Mammary epithelial cell (primary cell): ENCODE data around the gene SFMBT2.

Experiments used
- EZH2 ChIP-seq: IDR thresholded peaks from 2 replicates; pipeline ENCODE4 v1.6.1; 2012; ENCODE audit warnings: low read length, inconsistent platforms, borderline replicate concordance
- TF ChIP-seq, protein P1 (sequence below), 2 donors: IDR thresholded peaks in 1 of 2; conservative IDR thresholded peaks in 1 of 2; 2 replicates each; pipeline ENCODE4 v1.5.1; 2011 to 2012; ENCODE audit warnings: inconsistent platforms in 2 of 2, low read length in 2 of 2, mild to moderate bottlenecking in 2 of 2, control low read depth in 1 of 2, low read depth in 1 of 2; ENCODE audit not compliant: insufficient read depth in 1 of 2; ENCODE audit errors: extremely low read depth in 1 of 2

DNA sequence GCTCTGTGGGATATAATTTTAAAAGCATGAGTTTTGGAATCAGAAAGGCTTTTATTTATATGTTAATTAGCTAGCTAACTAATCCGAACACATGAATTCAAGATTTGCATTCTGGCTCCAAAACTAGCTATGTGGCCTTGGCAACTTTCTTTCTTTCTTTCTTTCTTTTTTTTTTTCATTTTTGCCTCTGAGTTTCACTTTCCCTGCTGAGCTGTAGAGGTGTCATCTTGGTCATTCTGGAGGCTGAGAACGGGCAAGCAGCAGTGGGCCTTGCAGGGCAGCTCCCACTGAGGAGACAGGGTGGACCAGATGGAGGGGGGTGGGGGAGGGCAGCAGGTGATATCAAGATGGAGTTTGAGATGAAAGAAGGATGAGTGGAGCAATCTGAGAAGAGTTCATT, 24.8 kb upstream of the SFMBT2 start:
- TF ChIP-seq, protein P1, sequence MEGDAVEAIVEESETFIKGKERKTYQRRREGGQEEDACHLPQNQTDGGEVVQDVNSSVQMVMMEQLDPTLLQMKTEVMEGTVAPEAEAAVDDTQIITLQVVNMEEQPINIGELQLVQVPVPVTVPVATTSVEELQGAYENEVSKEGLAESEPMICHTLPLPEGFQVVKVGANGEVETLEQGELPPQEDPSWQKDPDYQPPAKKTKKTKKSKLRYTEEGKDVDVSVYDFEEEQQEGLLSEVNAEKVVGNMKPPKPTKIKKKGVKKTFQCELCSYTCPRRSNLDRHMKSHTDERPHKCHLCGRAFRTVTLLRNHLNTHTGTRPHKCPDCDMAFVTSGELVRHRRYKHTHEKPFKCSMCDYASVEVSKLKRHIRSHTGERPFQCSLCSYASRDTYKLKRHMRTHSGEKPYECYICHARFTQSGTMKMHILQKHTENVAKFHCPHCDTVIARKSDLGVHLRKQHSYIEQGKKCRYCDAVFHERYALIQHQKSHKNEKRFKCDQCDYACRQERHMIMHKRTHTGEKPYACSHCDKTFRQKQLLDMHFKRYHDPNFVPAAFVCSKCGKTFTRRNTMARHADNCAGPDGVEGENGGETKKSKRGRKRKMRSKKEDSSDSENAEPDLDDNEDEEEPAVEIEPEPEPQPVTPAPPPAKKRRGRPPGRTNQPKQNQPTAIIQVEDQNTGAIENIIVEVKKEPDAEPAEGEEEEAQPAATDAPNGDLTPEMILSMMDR (conservative IDR thresholded peaks at IDR 0.05 in 1 of 2, IDR thresholded peaks at IDR 0.05 in 1 of 2; ENCODE audit: extremely low read depth in 1 of 2, insufficient read depth in 1 of 2, low read depth in 1 of 2, low read length in 2 of 2), result no peak
- TF ChIP-seq EZH2, result no peak
